ENCODE data around the gene SERTAD3. TPM values are rescaled to one million over a fixed set of nuclear protein-coding genes. Genes with fewer than 3 reads are reported as not detected.
"Not testable (repeated sequence)": the region's sequence is repeated elsewhere in the genome, so short reads cannot be mapped to it uniquely, and the experiment has no call there.

The SERTAD3 gene, protein sequence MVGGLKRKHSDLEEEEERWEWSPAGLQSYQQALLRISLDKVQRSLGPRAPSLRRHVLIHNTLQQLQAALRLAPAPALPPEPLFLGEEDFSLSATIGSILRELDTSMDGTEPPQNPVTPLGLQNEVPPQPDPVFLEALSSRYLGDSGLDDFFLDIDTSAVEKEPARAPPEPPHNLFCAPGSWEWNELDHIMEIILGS
- total RNA-seq (10 to 100 TPM; 17.4 to 26.7 (median 24.7) TPM), total RNA-seq (6.1 to 27.6 (median 14.4) reads per million in 29 experiments)
- 15.9 TPM for total RNA-seq (2013)

DNA sequence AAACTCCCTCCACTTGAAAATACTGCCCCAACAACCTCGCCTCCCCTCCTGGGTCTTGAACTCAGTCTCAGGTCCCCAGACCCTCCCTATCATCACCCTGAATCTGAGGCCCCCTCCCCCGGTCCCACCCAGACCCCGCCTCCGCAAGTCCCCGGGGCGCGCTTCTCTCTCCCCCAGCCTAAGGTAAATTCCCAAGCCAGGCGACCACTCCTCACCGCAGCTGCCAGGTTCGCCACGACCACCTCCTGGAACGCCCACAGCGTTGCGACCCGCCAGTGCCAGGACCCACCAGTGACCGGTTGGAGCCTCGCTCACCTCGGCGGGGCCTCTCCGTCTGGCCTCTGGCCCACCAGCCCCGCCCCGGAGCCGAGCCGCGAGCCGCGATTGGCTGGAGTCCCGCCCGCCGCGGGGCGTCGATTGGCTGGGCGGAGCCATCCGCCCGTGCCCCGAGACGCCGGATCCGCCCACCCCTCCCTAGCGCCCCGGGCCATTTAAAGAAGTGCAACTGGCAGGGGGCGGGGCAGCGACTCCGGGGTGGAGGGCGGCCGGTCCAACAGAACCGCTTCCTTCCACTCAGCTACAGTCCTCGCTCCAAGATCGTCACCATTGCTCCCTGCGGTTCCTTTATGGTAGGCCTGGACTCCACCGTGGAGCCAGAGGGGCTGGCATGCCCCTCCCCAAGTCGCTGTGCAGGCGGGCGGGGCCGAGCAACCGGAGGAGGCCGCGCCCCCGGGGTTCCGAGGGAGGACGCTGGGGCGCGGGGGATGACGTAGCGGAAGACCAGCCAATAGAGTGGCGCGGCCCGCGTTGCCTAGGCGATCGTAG is at the start of gene SERTAD3:
Gene SERTAD3, minus strand, starts transcription at position 336 of the 825 bp plus-strand sequence. CDS start 2,255 bp downstream, outside the sequence.
- WGBS (ENCODE audit: insufficient coverage), result 0% methylated on average over 63 of the region's 72 CpGs
- peaks cover 9 to 21% of the 10 kb centered on the region in 2 donors for H3K36me3 ChIP-seq (ENCODE audit: control insufficient read depth in 2 of 2, extremely low read depth in 1 of 2, insufficient read depth in 1 of 2, low read length in 1 of 2)
- POLR2A ChIA-PET, result interaction anchor here (0.7 to 1.9 kb wide), 3 partner anchors 18 to 22 kb away, joined by 6 to 10 read pairs (median 9); partner anchors contain the start of genes BLVRB (in 1 of the 2), SERTAD1 (in 1 of the 2) and SPTBN4 (in 1 of the 2)

DNA sequence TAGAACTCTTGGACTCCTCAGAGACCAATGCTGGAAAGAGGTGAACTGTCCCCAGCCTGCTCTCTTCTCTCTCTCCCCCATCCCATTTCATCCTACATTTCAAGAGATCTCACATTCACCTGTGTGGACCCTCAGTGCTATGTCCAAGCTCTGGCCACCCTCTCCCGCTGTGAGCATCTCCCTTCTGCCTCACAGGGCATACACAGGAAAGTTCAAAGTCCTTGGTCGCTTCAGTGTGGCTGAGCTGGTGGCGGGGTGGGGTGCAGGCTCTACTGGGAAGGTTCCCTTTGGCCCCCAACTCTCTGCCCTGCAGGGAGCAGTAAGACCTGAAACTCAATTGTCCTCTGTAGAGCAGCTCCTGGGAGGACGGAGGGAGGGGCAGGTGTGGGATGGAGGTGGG is 49.6 kb upstream of the SERTAD3 start:
- Mint-ChIP-seq H3K36me3 (no peaks in the 10 kb centered on the region), H3K4me3 (no peak overlapping the region), H3K9me3 (no peaks in the 10 kb centered on the region), H3K27ac (no peak overlapping the region), H3K27me3 (peaks cover 8 to 19% of the 10 kb centered on the region in 2 donors), H3K4me1 (no peaks in the 10 kb centered on the region)
- ATAC-seq (replicated peaks in 1 of 4) (no peak), DNase-seq (no peak)
- H3K27ac ChIP-seq (ENCODE audit: low read length), result no peak overlapping the region
- CTCF ChIA-PET, result no interaction called here
- POLR2A ChIA-PET, result no interaction called here
- no peaks in the 10 kb centered on the region for H3K9me3 ChIP-seq
- H3K4me1 ChIP-seq (ENCODE audit: control insufficient read depth in 1 of 2, extremely low read depth in 1 of 2, insufficient read depth in 2 of 2, low read length in 2 of 2), result no peaks in the 10 kb centered on the region
- 40% methylated on average over 2 of the region's 4 CpGs for WGBS (ENCODE audit: insufficient coverage)
- H3K27me3 ChIP-seq (replicated peaks in 1 of 2; ENCODE audit: control insufficient read depth in 2 of 2, extremely low read depth in 1 of 2, insufficient read depth in 2 of 2, low read length in 1 of 2), result peaks cover 0 to 20% of the 10 kb centered on the region in 2 experiments
- H3K36me3 ChIP-seq (ENCODE audit: control insufficient read depth in 2 of 2, extremely low read depth in 1 of 2, insufficient read depth in 1 of 2, low read length in 1 of 2), result no peaks in the 10 kb centered on the region
- no peak overlapping the region for H3K4me3 ChIP-seq (ENCODE audit: control insufficient read depth in 1 of 2, extremely low read depth in 1 of 2, low read length in 1 of 2)

More for the DNA sequence above, at the start of gene SERTAD3:
- Histone ChIP-seq H3K4me3 (ENCODE audit: control insufficient read depth in 1 of 2, extremely low read depth in 1 of 2, low read length in 1 of 2) (peak within 1 kb of the TSS; percentile 91 to 100), H3K4me1 (ENCODE audit: control insufficient read depth in 1 of 2, extremely low read depth in 1 of 2, insufficient read depth in 2 of 2, low read length in 2 of 2) (peaks cover 6 to 18% of the 10 kb centered on the region in 2 experiments), H3K27me3 (replicated peaks in 1 of 2; ENCODE audit: control insufficient read depth in 2 of 2, extremely low read depth in 1 of 2, insufficient read depth in 2 of 2, low read length in 1 of 2) (no peaks in the 10 kb centered on the region), H3K9me3 (no peaks in the 10 kb centered on the region), H3K27ac (ENCODE audit: low read length) (peak within 1 kb of the TSS; percentile 77)
- Mint-ChIP-seq H3K9me3 (no peaks in the 10 kb centered on the region), H3K4me1 (peaks cover 18 to 21% (median 18%) of the 10 kb centered on the region in 3 donors), H3K36me3 (peaks cover 7% of the 10 kb centered on the region), H3K27me3 (no peaks in the 10 kb centered on the region), H3K27ac (peak within 1 kb of the TSS; percentile 97 to 99), H3K4me3 (peak within 1 kb of the TSS; percentile 98 to 100 (median 100))
- ATAC-seq (replicated peaks in 1 of 4) (peak; percentile 73 to 80 (median 76)), DNase-seq (peak; percentile 92 to 98 (median 96))
- CTCF ChIA-PET, result interaction anchor here in 1 of 2 donors (1.2 to 1.9 kb wide), 3 partner anchors 20 to 139 kb away, joined by 3 to 9 read pairs (median 4); no protein-coding TSS in a partner anchor

DNA sequence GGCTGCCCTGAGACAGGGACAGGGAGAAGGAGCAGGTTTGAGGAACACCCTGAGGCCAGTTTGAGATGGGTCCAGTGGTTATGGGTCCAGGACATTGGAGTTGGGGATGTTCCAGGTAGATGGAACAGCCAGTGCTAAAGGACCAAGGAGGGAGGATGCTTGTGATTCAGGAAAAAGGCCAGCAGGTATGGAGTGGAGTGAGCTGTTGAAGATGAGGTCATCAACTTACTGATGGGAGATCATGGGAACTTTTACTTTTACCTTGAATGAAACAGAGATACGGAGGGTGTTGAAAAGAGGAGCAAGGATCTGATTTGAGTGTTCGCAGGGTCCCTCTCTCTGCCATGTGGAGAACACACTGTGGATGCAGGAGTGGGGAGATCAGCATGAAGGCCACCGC is 48.1 kb upstream of the SERTAD3 start:
- 100% methylated on average over 2 of the region's 3 CpGs for WGBS (ENCODE audit: insufficient coverage)
- no peak for ATAC-seq (replicated peaks in 1 of 4)
- Mint-ChIP-seq H3K4me1 (peaks cover 2 to 6% (median 3%) of the 10 kb centered on the region in 3 donors), H3K36me3 (no peaks in the 10 kb centered on the region), H3K27me3 (peaks cover 16 to 27% of the 10 kb centered on the region in 2 donors), H3K27ac (no peak overlapping the region), H3K4me3 (no peak overlapping the region), H3K9me3 (no peaks in the 10 kb centered on the region)
- Histone ChIP-seq H3K36me3 (ENCODE audit: control insufficient read depth in 2 of 2, extremely low read depth in 1 of 2, insufficient read depth in 1 of 2, low read length in 1 of 2) (no peaks in the 10 kb centered on the region), H3K4me1 (ENCODE audit: control insufficient read depth in 1 of 2, extremely low read depth in 1 of 2, insufficient read depth in 2 of 2, low read length in 2 of 2) (peaks cover 0 to 6% of the 10 kb centered on the region in 2 experiments), H3K9me3 (no peaks in the 10 kb centered on the region), H3K4me3 (ENCODE audit: control insufficient read depth in 1 of 2, extremely low read depth in 1 of 2, low read length in 1 of 2) (no peak overlapping the region), H3K27me3 (replicated peaks in 1 of 2; ENCODE audit: control insufficient read depth in 2 of 2, extremely low read depth in 1 of 2, insufficient read depth in 2 of 2, low read length in 1 of 2) (peaks cover 0 to 34% of the 10 kb centered on the region in 2 experiments), H3K27ac (ENCODE audit: low read length) (no peak overlapping the region)
- ChIA-PET POLR2A (interaction anchor here in 1 of 2 donors (0.7 kb wide), 1 partner anchor 194 kb away, joined by 3 read pairs; no protein-coding TSS in a partner anchor), CTCF (interaction anchor here in 1 of 2 donors (0.6 kb wide), 1 partner anchor 30 kb away, joined by 8 read pairs; no protein-coding TSS in a partner anchor)
- DNase-seq, result no peak

DNA sequence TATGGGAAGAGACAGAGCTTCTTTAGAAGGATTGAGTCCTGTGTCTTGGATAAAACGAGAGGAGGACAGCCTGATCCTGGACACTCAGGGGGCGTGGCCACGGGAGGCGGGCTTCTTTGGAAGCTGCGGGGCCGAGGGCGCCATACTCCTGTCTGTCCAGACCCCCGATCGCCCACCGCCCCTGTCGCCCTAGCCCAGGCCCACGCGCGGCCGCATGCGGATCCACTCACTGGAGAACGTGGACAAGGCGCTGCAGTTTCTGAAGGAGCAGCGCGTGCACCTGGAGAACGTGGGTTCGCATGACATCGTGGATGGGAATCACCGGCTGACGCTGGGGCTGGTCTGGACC is 45.7 kb upstream of the SERTAD3 start:
- H3K27me3 Mint-ChIP-seq, result peaks cover 27 to 34% of the 10 kb centered on the region in 2 donors
- POLR2A ChIA-PET, result no interaction called here
- no peaks in the 10 kb centered on the region for H3K9me3 ChIP-seq
- H3K4me1 Mint-ChIP-seq, result peaks cover 2 to 6% (median 3%) of the 10 kb centered on the region in 3 donors
- H3K4me3 Mint-ChIP-seq, result no peak overlapping the region
- H3K4me3 ChIP-seq (ENCODE audit: control insufficient read depth in 1 of 2, extremely low read depth in 1 of 2, low read length in 1 of 2), result no peak overlapping the region
- CTCF ChIA-PET, result no interaction called here
- DNase-seq (no peak), ATAC-seq (replicated peaks in 1 of 4) (no peak)
- no peaks in the 10 kb centered on the region for H3K36me3 Mint-ChIP-seq
- H3K4me1 ChIP-seq (ENCODE audit: control insufficient read depth in 1 of 2, extremely low read depth in 1 of 2, insufficient read depth in 2 of 2, low read length in 2 of 2), result peaks cover 0 to 6% of the 10 kb centered on the region in 2 experiments
- WGBS (ENCODE audit: insufficient coverage), result 73% methylated on average over 25 of the region's 25 CpGs
- no peak overlapping the region for H3K27ac Mint-ChIP-seq
- no peak overlapping the region for H3K27ac ChIP-seq (ENCODE audit: low read length)
- peaks cover 0 to 51% of the 10 kb centered on the region in 2 experiments for H3K27me3 ChIP-seq (replicated peaks in 1 of 2; ENCODE audit: control insufficient read depth in 2 of 2, extremely low read depth in 1 of 2, insufficient read depth in 2 of 2, low read length in 1 of 2)
- no peaks in the 10 kb centered on the region for H3K36me3 ChIP-seq (ENCODE audit: control insufficient read depth in 2 of 2, extremely low read depth in 1 of 2, insufficient read depth in 1 of 2, low read length in 1 of 2)
- H3K9me3 Mint-ChIP-seq, result no peaks in the 10 kb centered on the region

DNA sequence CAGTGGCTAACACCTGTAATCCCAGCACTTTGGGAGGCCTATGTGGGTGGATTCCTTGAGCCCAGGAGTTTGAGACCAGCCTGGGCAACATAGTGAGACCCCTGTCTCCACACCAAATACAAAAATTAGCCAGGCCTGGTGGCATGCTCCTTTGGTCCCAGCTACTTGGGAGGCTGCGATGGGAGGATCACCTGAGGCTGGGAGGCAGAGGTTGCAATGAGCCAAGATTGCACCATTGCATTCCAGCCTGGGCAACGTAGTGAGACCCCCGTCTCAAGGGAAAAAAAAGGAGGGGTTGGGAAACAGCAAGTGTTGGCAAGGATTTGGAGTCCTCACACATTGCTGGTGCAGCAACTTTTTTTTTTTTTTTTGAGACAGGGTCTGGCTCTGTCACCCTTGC is 41.9 kb upstream of the SERTAD3 start:
- no peaks in the 10 kb centered on the region for H3K36me3 Mint-ChIP-seq
- peaks cover 28 to 31% of the 10 kb centered on the region in 2 donors for H3K27me3 Mint-ChIP-seq
- 86% methylated on average over 3 of the region's 3 CpGs for WGBS (ENCODE audit: insufficient coverage)
- CTCF ChIA-PET, result no interaction called here
- DNase-seq (no peak), ATAC-seq (replicated peaks in 1 of 4) (no peak)
- Histone ChIP-seq H3K27ac (ENCODE audit: low read length) (no peak overlapping the region), H3K4me1 (ENCODE audit: control insufficient read depth in 1 of 2, extremely low read depth in 1 of 2, insufficient read depth in 2 of 2, low read length in 2 of 2) (peaks cover 0 to 6% of the 10 kb centered on the region in 2 experiments), H3K36me3 (ENCODE audit: control insufficient read depth in 2 of 2, extremely low read depth in 1 of 2, insufficient read depth in 1 of 2, low read length in 1 of 2) (no peaks in the 10 kb centered on the region), H3K9me3 (no peaks in the 10 kb centered on the region), H3K27me3 (replicated peaks in 1 of 2; ENCODE audit: control insufficient read depth in 2 of 2, extremely low read depth in 1 of 2, insufficient read depth in 2 of 2, low read length in 1 of 2) (peaks cover 0 to 62% of the 10 kb centered on the region in 2 experiments), H3K4me3 (ENCODE audit: control insufficient read depth in 1 of 2, extremely low read depth in 1 of 2, low read length in 1 of 2) (no peak overlapping the region)
- peaks cover 2 to 6% (median 3%) of the 10 kb centered on the region in 3 donors for H3K4me1 Mint-ChIP-seq
- no peak overlapping the region for H3K27ac Mint-ChIP-seq
- H3K9me3 Mint-ChIP-seq, result no peaks in the 10 kb centered on the region
- no peak overlapping the region for H3K4me3 Mint-ChIP-seq
- POLR2A ChIA-PET, result no interaction called here

DNA sequence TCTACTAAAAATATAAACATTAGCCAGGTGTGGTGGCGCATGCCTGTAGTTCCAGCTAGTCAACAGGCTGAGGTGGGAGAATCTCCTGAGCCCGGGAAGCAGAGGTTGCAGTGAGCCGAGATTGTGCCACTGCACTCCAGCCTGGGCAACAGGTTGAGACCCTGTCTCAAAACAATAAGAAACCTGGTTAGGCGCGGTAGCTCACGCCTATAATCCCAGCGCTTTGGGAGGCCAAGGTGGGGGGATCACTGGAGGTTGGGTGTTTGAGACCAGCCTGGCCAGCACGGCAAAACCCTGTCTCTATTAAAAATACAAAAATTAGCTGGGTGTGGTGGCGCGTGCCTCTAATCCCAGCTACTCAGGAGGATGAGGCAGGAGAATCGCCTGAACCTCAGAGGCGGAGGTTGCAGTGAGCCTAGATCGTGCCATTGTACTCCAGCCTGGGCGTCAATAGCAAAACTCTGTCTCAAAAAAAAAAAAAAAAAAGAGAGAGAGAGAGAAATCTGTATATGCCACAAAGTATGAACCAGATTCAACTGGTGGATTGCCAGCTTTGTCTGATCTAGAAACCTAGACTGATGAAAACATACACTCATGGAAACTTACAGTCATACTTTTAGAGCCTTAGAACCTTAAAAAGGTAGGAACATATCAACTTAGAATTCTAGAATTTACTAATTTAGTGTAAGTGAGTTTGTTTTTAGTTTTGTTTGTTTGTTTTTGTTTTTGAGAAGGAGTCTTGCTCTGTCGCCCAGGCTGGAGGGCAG is 31.9 kb upstream of the SERTAD3 start:
- 88% methylated on average over 11 of the region's 15 CpGs for whole genome bisulfite sequencing (ENCODE audit: insufficient coverage)
- CTCF ChIA-PET, result interaction anchor here in 1 of 2 donors (0.6 kb wide), 1 partner anchor 655 kb away, joined by 6 read pairs; no protein-coding TSS in a partner anchor

More for the DNA sequence above, 31.9 kb upstream of the SERTAD3 start:
- DNase-seq; H3K36me3 ChIP-seq (ENCODE audit: control insufficient read depth in 2 of 2, extremely low read depth in 1 of 2, insufficient read depth in 1 of 2, low read length in 1 of 2); H3K9me3 ChIP-seq; H3K9me3 Mint-ChIP-seq; H3K36me3 Mint-ChIP-seq; H3K4me1 Mint-ChIP-seq; H3K4me1 ChIP-seq (ENCODE audit: control insufficient read depth in 1 of 2, extremely low read depth in 1 of 2, insufficient read depth in 2 of 2, low read length in 2 of 2); H3K4me3 ChIP-seq (ENCODE audit: control insufficient read depth in 1 of 2, extremely low read depth in 1 of 2, low read length in 1 of 2); H3K27me3 Mint-ChIP-seq; H3K27ac ChIP-seq (ENCODE audit: low read length); H3K27ac Mint-ChIP-seq; H3K4me3 Mint-ChIP-seq; H3K27me3 ChIP-seq (replicated peaks in 1 of 2; ENCODE audit: control insufficient read depth in 2 of 2, extremely low read depth in 1 of 2, insufficient read depth in 2 of 2, low read length in 1 of 2); POLR2A ChIA-PET; ATAC-seq (replicated peaks in 1 of 4): not testable (repeated sequence)

All from T-cell (primary cell).